Vagina (tissue), 2 donors: Measurements from ENCODE around the gene COL5A1. TPM values are rescaled to one million over a fixed set of nuclear protein-coding genes. Genes with fewer than 3 reads are reported as not detected.

ENCODE experiments used
- DNase-seq, 2 donors: peaks; one replicate each; pipeline ENCODE4 v3.0.0-alpha.2; 2017; ENCODE audit errors: extremely low spot score in 2 of 2
- H3K27ac ChIP-seq: fragments of 200-600 bp; sonication (generic); one replicate; pipeline ENCODE4 v1.5.1; 2019
- H3K27me3 ChIP-seq: fragments of 200-600 bp; sonication (generic); one replicate; pipeline ENCODE4 v1.5.1; 2019
- H3K36me3 ChIP-seq, 2 donors: fragments of 200-600 bp; sonication (generic); one replicate each; pipeline ENCODE4 v1.5.1; 2017 to 2019
- H3K4me1 ChIP-seq: fragments of 200-600 bp; sonication (generic); one replicate; pipeline ENCODE4 v1.5.1; 2019
- H3K4me3 ChIP-seq, 2 donors: fragments of 200-600 bp; sonication (generic); 1 replicate in 1 of 2; 2 replicates in 1 of 2; pipeline ENCODE4 v1.5.1; 2016 to 2019
- H3K9me3 ChIP-seq: fragments of 200-600 bp; sonication (generic); one replicate; pipeline ENCODE4 v1.5.1; 2019
- POLR2A ChIP-seq, 2 donors: fragments of 450-650 bp; IDR thresholded peaks; one replicate each; pipeline ENCODE4 v1.6.1; 2017; ENCODE audit warnings: antibody characterized with exemption in 2 of 2, mild to moderate bottlenecking in 2 of 2, moderate library complexity in 2 of 2
- POLR2AphosphoS5 ChIP-seq, 2 donors: sonication (generic); formaldehyde crosslinking; IDR thresholded peaks; one replicate each; pipeline ENCODE4 v1.9.0; 2017; ENCODE audit warnings: antibody characterized with exemption in 2 of 2, mild to moderate bottlenecking in 2 of 2, low read depth in 1 of 2; ENCODE audit not compliant: insufficient read depth in 1 of 2
- intact Hi-C: fragments of 100-400 bp; cut with DNase I; formaldehyde crosslinking; loops from one replicate; pipeline ENCODE4 v1.15.1; 2023
- total RNA-seq: library from RNA; depleted of rRNA; stranded (reverse); fragments of >200 nt; gene quantifications from one replicate; pipeline ENCODE4 v1.2.3, GENCODE V29; 2016
- TF ChIP-seq, protein P1 (sequence below), 3 experiments: fragments of 450-650 bp in 2 of 3; fragments of 200-600 bp in 1 of 3; sonication (generic) in 1 of 3; IDR thresholded peaks; one replicate each; pipeline ENCODE4 v1.5.1; 2017 to 2019; ENCODE audit warnings: antibody characterized with exemption in 3 of 3, mild to moderate bottlenecking in 2 of 3, moderate library complexity in 2 of 3

COL5A1 gene
- total RNA-seq, 1 donor from 2014 or later, result 36.6 TPM

GRCh38 chr9:134846699-134847098 lies 205.1 kb downstream of the COL5A1 start:
- H3K4me3 ChIP-seq, result no peak overlapping the region
- no peak overlapping the region for H3K27ac ChIP-seq
- DNase-seq, result no peak
- H3K36me3 ChIP-seq, result peaks cover 0 to 21% of the 10 kb centered on the region in 2 donors
- H3K4me1 ChIP-seq, result no peaks in the 10 kb centered on the region
- TF ChIP-seq POLR2A (IDR thresholded peaks at IDR 0.05), result no peak
- TF ChIP-seq POLR2AphosphoS5 (IDR thresholded peaks at IDR 0.05; ENCODE audit: insufficient read depth in 1 of 2, low read depth in 1 of 2), result no peak
- TF ChIP-seq, protein P1, sequence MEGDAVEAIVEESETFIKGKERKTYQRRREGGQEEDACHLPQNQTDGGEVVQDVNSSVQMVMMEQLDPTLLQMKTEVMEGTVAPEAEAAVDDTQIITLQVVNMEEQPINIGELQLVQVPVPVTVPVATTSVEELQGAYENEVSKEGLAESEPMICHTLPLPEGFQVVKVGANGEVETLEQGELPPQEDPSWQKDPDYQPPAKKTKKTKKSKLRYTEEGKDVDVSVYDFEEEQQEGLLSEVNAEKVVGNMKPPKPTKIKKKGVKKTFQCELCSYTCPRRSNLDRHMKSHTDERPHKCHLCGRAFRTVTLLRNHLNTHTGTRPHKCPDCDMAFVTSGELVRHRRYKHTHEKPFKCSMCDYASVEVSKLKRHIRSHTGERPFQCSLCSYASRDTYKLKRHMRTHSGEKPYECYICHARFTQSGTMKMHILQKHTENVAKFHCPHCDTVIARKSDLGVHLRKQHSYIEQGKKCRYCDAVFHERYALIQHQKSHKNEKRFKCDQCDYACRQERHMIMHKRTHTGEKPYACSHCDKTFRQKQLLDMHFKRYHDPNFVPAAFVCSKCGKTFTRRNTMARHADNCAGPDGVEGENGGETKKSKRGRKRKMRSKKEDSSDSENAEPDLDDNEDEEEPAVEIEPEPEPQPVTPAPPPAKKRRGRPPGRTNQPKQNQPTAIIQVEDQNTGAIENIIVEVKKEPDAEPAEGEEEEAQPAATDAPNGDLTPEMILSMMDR (IDR thresholded peaks at IDR 0.05), result no peak
- no peaks in the 10 kb centered on the region for H3K27me3 ChIP-seq
- intact Hi-C loops, result no loop called here
- H3K9me3 ChIP-seq, result no peaks in the 10 kb centered on the region

DNA sequence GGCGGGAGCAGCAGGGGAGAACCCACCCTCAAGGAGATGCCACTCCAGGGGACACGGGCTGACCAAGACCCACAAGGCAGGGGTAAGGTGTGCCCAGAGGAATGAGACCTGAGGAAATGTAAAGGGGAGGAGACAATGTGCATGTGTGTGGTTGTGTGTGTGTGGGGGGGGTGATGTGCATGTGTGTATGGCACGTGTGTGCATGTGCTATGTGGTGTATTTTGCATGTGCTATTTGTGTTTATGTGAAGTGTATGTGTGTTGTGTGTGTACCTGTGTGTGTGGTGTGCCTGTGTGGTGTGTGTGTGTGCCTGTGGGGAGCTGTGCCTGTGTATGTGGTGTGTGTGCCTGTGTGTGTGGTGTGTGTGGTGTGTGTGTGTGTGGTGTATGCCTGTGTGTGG lies 205.5 kb downstream of the COL5A1 start:
- Histone ChIP-seq H3K4me3 (no peak overlapping the region), H3K27ac (no peak overlapping the region), H3K9me3 (no peaks in the 10 kb centered on the region), H3K4me1 (no peaks in the 10 kb centered on the region), H3K36me3 (peaks cover 0 to 18% of the 10 kb centered on the region in 2 donors), H3K27me3 (no peaks in the 10 kb centered on the region)
- intact Hi-C loops, result no loop called here
- no peak for TF ChIP-seq POLR2AphosphoS5 (IDR thresholded peaks at IDR 0.05; ENCODE audit: insufficient read depth in 1 of 2, low read depth in 1 of 2)
- TF ChIP-seq POLR2A (IDR thresholded peaks at IDR 0.05), result no peak
- TF ChIP-seq, protein P1 (IDR thresholded peaks at IDR 0.05), result no peak
- no peak for DNase-seq

- H3K9me3 ChIP-seq, result no peaks in the 10 kb centered on the region
- intact Hi-C loops, result no loop called here
- H3K36me3 ChIP-seq, result peaks cover 0 to 12% of the 10 kb centered on the region in 2 donors
- no peak overlapping the region for H3K27ac ChIP-seq
- H3K27me3 ChIP-seq, result no peaks in the 10 kb centered on the region
- DNase-seq, result no peak
- H3K4me3 ChIP-seq, result no peak overlapping the region
- H3K4me1 ChIP-seq, result no peaks in the 10 kb centered on the region
- TF ChIP-seq POLR2AphosphoS5 (IDR thresholded peaks at IDR 0.05; ENCODE audit: insufficient read depth in 1 of 2, low read depth in 1 of 2) (no peak), POLR2A (IDR thresholded peaks at IDR 0.05) (no peak)
- TF ChIP-seq, protein P1 (IDR thresholded peaks at IDR 0.05), result no peak
Observed at GRCh38 chr9:134847752-134848432, 206.3 kb downstream of the COL5A1 start.

DNA sequence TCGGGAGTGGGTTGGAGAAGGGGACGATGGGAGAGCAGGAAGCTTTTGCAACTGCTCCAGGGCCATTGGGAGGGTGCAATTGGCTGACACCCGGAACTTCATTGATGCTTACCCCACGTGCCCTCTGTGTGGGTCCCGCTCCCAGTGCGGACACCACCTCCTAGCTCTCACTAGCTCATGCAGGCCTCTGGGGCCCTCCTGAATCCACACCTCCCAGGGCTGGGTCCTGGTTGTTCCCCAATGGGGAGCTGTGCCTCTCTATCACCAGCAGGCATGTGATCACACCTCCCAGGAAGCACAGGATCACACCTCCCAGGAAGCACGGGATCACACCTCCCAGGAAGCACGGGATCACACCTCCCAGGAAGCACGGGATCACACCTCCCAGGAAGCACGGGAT lies 206.9 kb downstream of the COL5A1 start:
- Histone ChIP-seq H3K4me3 (no peak overlapping the region), H3K9me3 (no peaks in the 10 kb centered on the region), H3K27me3 (no peaks in the 10 kb centered on the region), H3K36me3 (peaks cover 0 to 7% of the 10 kb centered on the region in 2 donors), H3K27ac (no peak overlapping the region), H3K4me1 (no peaks in the 10 kb centered on the region)
- intact Hi-C loops, result no loop called here
- DNase-seq, result no peak
- TF ChIP-seq, protein P1 (IDR thresholded peaks at IDR 0.05), result no peak
- TF ChIP-seq POLR2AphosphoS5 (IDR thresholded peaks at IDR 0.05; ENCODE audit: insufficient read depth in 1 of 2, low read depth in 1 of 2), result no peak
- no peak for TF ChIP-seq POLR2A (IDR thresholded peaks at IDR 0.05)

DNA sequence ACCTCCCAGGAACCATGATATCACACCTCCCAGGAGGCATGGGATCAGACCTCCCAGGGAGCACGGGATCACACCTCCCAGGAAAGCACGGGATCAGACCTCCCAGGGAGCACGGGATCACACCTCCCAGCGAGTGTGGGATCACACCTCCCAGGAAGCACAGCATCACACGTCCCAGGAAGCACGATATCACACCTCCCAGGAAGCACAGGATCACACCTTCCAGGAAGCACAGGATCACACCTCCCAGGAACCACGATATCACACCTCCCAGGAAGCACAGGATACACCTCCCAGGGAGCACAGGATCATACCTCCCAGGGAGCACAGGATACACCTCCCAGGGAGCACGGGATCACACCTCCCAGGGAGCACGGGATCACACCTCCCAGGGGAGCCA lies 209.0 kb downstream of the COL5A1 start:
- Histone ChIP-seq H3K27me3 (no peaks in the 10 kb centered on the region), H3K36me3 (no peaks in the 10 kb centered on the region), H3K4me3 (no peak overlapping the region), H3K9me3 (no peaks in the 10 kb centered on the region), H3K4me1 (no peaks in the 10 kb centered on the region), H3K27ac (no peak overlapping the region)
- TF ChIP-seq POLR2AphosphoS5 (IDR thresholded peaks at IDR 0.05; ENCODE audit: insufficient read depth in 1 of 2, low read depth in 1 of 2) (no peak), POLR2A (IDR thresholded peaks at IDR 0.05) (no peak)
- TF ChIP-seq, protein P1 (IDR thresholded peaks at IDR 0.05), result no peak
- intact Hi-C loops, result no loop called here
- no peak for DNase-seq
